NCI-H774 (cell line): Measurements from ENCODE around the gene ARPP21.

Experiments
- DNase-seq: peaks from one replicate; lab custom pipeline; 2025; lab: John Stamatoyannopoulos, UW

The ARPP21 gene

GRCh38 chr3:35675621-35676020 is 36.3 kb downstream of the ARPP21 start:
- DNase-seq: no peak

GRCh38 chr3:35677797-35678196 is 38.5 kb downstream of the ARPP21 start:
- DNase-seq: no peak

GRCh38 chr3:35678643-35679161 is 39.4 kb downstream of the ARPP21 start:
- DNase-seq: no peak

- DNase-seq: no peak
These were observed 40.2 kb downstream of the ARPP21 start for GRCh38 chr3:35679409-35680080.

GRCh38 chr3:35680866-35681650 is 41.7 kb downstream of the ARPP21 start:
- DNase-seq: no peak

GRCh38 chr3:35685153-35685552 is 45.8 kb downstream of the ARPP21 start:
- DNase-seq: no peak

GRCh38 chr3:35688826-35689225 is 49.5 kb downstream of the ARPP21 start:
- no peak for DNase-seq

- no peak for DNase-seq
These were observed 50.9 kb downstream of the ARPP21 start for GRCh38 chr3:35690271-35690670.

GRCh38 chr3:35705904-35706303 is 66.6 kb downstream of the ARPP21 start:
- no peak for DNase-seq

GRCh38 chr3:35707904-35708303 is 68.6 kb downstream of the ARPP21 start:
- no peak for DNase-seq

GRCh38 chr3:35708394-35709271 is 69.3 kb downstream of the ARPP21 start:
- no peak for DNase-seq

GRCh38 chr3:35709691-35710090 is 70.4 kb downstream of the ARPP21 start:
- DNase-seq: no peak

GRCh38 chr3:35710554-35710953 is 71.2 kb downstream of the ARPP21 start:
- DNase-seq: no peak

- no peak for DNase-seq
These were observed 79.6 kb downstream of the ARPP21 start for GRCh38 chr3:35718921-35719320.

GRCh38 chr3:35721628-35722027 is 82.3 kb downstream of the ARPP21 start:
- DNase-seq: no peak

GRCh38 chr3:35722902-35723301 is 83.6 kb downstream of the ARPP21 start:
- no peak for DNase-seq

GRCh38 chr3:35723480-35724097 is 84.3 kb downstream of the ARPP21 start:
- DNase-seq: no peak

GRCh38 chr3:35724106-35724505 is 84.8 kb downstream of the ARPP21 start:
- no peak for DNase-seq

GRCh38 chr3:35727179-35727578 is 87.9 kb downstream of the ARPP21 start:
- no peak for DNase-seq

GRCh38 chr3:35733341-35733740 is 94.0 kb downstream of the ARPP21 start:
- no peak for DNase-seq

GRCh38 chr3:35733864-35734263 is 94.5 kb downstream of the ARPP21 start:
- DNase-seq: no peak

GRCh38 chr3:35737080-35737479 is 97.8 kb downstream of the ARPP21 start:
- DNase-seq: no peak
